GM21447 (cell line): ENCODE results near the gene BTBD2.

Experiments
- ATAC-seq: cut with Tn5 transposase; IDR thresholded peaks from one replicate; pipeline ENCODE4 v1.9.1; 2021; ENCODE audit not compliant: unreplicated experiment

BTBD2 gene

GRCh38 chr19:2050991-2051772, 35.7 kb upstream of the BTBD2 start, which contains the start of gene MKNK2:
Gene MKNK2, minus strand, starts transcription at chr19:2051244. Its CDS starts 393 bp downstream, at chr19:2050851.
- ATAC-seq: peak; percentile 28

GRCh38 chr19:2050349-2050990, 35.0 kb upstream of the BTBD2 start:
- ATAC-seq: no peak

- ATAC-seq: no peak
Observed at GRCh38 chr19:2049741-2050348, 34.3 kb upstream of the BTBD2 start.

DNA sequence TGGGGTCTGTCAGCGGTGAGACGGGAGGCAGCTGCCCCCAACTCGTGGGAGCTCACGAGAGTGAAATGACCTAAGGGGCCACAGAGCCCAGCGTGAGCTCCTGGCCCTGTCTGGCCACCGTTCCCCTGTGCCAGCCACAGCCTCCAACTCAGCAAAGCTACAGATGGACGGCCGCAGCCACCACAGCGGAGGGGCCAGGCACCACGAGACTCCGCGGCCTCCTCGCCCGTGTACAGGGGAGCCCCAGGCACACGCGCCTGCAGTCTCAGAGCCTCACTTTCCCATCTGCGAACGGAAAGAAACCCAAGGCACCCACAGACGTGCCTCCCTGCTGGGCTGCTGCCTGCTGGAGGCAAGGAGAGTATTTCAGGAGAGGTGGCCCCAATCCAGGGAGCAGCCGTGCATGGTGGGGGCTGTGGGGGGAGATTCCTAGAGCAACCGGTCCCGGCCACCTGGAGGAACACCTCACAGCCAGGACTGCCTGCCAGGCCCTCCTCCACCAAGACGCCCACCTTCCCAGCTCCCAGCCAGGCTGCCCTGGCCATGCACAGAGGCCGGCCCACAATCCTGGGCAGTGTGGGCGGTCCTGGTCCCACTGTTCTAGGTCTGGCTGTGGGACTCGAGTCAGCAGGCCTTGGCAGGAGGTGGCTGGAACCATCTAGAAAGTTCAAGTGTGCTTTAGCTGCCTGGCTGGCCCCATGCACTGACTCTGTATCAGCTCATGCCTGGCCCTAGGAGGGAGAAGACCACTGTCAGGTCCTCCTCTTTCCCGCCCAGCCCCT, 33.6 kb upstream of the BTBD2 start:
- no peak for ATAC-seq

- ATAC-seq: no peak
Observed at GRCh38 chr19:2048104-2048958, 32.8 kb upstream of the BTBD2 start.

DNA sequence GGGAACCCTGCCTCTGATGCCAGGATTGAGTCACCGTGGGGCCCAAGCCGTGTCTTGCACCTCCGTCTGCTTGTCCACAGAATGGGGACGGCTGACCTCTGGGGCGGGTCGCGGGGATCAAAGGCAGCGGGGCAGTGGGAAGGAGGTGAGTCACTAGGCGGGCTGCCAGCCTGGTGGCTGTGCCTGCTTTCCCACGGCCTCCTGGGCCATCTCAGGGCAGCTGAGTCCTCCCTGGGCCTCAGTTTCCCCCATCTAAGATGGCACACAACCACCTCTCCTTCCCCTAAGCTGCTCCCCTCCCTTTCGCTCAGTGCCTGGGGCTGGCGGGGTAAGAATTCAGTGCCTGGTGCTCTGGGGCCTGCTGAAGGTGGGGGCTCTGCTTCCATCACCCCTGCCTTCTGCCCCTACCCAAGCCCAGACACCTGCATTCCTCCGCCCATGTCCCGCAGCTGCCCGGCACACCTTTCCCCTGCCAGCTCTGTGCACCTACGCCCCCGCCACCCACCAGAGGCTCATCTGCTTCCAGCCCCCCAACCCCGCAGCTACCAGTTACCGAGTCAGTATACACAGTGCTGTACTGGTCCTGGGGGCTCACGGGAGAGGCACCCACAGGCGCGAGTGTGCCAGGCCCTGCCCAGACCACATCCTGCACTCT, 32.1 kb upstream of the BTBD2 start:
- ATAC-seq: no peak

GRCh38 chr19:2047076-2047448, 31.5 kb upstream of the BTBD2 start:
- ATAC-seq: no peak

GRCh38 chr19:2046046-2046907, 30.8 kb upstream of the BTBD2 start:
- no peak for ATAC-seq

DNA sequence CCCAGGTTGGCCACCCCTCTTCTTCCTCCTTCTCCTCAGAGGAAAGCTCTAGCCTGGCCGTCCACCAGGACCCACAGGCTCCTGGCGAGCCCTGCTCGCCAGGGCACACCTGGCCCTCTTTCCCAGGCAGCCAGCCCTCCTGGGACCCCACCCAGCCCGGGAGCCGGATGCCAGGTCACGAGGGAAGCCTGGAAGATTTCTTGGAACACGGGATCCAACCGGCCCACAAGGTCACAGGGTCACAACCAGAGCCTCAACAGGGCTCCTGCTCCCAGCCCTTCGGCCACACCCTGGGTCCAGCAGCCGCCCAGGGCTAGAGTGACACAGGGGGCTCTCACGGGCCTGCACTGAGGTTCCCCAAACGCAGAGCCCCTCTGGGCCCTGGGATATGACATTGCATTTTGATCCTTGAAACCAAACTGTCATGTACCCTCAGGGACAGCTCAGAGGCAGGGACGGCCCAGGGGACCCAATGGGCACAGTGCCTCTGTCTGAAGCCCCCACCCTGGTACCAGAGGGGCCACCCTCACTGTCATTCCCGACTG, 30.1 kb upstream of the BTBD2 start:
- no peak for ATAC-seq

- ATAC-seq: no peak
Observed at GRCh38 chr19:2044709-2045500, 29.4 kb upstream of the BTBD2 start.

DNA sequence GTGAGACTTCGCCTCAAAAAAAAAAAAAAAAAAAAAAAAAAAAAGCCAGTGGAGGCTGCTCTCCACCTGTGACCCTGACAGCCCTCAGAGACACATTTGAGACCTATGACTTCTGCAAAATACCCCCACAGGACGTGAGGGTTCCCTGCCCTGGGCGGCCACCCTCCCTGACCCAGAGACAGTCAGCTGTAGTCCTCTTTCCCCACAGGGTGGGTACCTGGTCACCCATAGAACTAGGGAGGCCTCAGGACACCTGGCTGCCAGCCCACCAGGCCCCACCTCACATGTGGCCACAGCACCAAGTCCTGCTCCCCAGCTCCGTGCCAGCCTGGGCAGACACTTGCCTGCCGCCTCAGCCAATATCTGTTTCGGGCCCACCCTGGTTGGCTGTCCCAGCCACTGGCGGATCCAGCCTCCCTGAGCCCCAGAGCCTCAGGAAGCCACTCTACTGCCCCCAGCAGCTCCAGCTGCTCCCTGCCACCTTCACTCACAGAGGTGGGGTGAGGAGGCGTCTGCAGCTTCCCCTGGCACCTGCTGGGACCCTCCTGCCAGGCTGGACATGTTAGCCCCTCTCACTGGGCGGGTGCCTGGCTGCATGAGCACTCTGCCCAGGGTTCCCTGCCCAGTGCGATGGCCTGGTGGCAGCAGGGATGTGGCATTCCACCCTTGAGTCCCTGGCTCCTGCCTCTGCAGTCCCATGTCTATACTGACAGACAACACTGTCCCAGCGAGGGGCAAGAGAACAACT, 28.6 kb upstream of the BTBD2 start:
- no peak for ATAC-seq

DNA sequence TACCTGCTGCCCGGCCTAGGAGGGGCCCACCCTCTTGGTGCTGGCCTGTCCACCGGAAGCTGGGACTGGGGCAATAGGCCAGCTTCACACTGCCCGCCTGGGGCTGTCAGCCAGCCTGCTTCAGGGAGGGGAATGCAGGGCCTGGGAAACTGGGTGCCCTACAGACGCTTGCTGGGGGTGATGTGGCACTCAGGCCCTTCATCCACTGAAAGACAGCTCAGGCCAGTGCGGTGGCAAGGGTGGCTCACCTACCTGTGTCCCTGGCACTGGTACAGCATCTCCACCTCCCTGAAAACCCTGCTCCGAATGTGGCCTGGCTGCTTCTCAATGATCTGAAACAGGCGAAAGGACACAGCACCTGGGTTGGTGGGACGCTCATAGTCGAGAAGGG, 27.7 kb upstream of the BTBD2 start:
- no peak for ATAC-seq

DNA sequence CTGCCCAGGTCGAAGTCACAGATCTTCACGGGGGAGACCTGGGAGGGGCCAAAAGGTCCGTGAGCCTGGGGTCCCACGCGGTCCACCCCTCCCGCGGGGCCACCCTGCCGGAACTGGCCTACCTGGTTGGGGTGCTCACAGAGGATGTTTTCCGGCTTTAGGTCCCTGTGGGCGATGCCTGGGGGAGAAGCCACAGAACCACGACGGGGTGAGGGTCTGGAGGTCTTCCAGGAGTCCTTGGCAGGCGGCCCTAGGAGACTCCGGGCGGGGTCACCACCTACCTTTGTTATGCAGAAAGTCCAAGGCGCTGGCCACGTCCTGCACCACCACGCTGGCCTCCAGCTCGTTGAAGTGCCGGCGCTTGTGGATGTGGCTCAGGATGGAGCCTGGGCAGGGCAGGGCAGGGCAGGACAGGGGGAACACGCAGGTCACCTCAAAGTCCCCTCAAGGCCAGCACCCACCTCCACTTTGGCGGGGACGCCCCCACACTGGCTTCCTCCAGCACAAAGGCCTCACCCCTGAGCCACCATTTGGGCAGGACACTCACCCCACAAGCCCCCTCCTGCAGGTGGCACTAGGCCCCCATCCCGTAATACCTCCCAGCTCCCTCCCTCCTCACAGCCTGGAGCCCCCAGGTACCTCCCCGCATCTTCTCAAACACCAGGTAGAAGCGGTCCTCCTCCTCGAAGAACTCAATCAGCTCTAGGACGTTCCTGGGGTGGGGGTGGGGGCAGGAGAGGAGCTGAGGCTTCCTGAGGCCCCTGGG, 27.2 kb upstream of the BTBD2 start:
- ATAC-seq: peak; percentile 2

GRCh38 chr19:2041683-2042484, 26.4 kb upstream of the BTBD2 start:
- ATAC-seq: peak; percentile 53

- no peak for ATAC-seq
Observed at GRCh38 chr19:2041433-2041682, 25.8 kb upstream of the BTBD2 start.
